GM21528 (cell line): ENCODE data around the gene MFAP4.

Source experiments
- ATAC-seq: cut with Tn5 transposase; IDR thresholded peaks from one replicate; pipeline ENCODE4 v1.9.1; 2021; ENCODE audit warnings: mild to moderate bottlenecking, moderate library complexity; ENCODE audit not compliant: unreplicated experiment, low FRiP score

Gene MFAP4

GRCh38 chr17:19372866-19373504, 14.0 kb downstream of the MFAP4 start:
- ATAC-seq: no peak

GRCh38 chr17:19372439-19372838, 14.6 kb downstream of the MFAP4 start:
- no peak for ATAC-seq

- ATAC-seq: no peak
Measured at GRCh38 chr17:19372011-19372370, 15.0 kb downstream of the MFAP4 start.

GRCh38 chr17:19371259-19372010, 15.6 kb downstream of the MFAP4 start:
- no peak for ATAC-seq

GRCh38 chr17:19370493-19370960, 16.5 kb downstream of the MFAP4 start:
- no peak for ATAC-seq

- no peak for ATAC-seq
Measured at GRCh38 chr17:19369846-19370492, 17.0 kb downstream of the MFAP4 start.

GRCh38 chr17:19369107-19369778, 17.7 kb downstream of the MFAP4 start:
- ATAC-seq: no peak

GRCh38 chr17:19368229-19368628, 18.8 kb downstream of the MFAP4 start:
- no peak for ATAC-seq

- no peak for ATAC-seq
Measured at GRCh38 chr17:19366637-19366972, 20.4 kb downstream of the MFAP4 start.

- no peak for ATAC-seq
Measured at GRCh38 chr17:19365833-19366636, 21.0 kb downstream of the MFAP4 start.

GRCh38 chr17:19365499-19365817, 21.5 kb downstream of the MFAP4 start:
- no peak for ATAC-seq

- no peak for ATAC-seq
Measured at GRCh38 chr17:19364699-19365498, 22.1 kb downstream of the MFAP4 start.

- no peak for ATAC-seq
Measured at GRCh38 chr17:19363460-19364035, 23.4 kb downstream of the MFAP4 start.

- no peak for ATAC-seq
Measured at GRCh38 chr17:19363114-19363438, 23.9 kb downstream of the MFAP4 start.

- peak; percentile 78 for ATAC-seq
Measured at GRCh38 chr17:19362277-19363113, 24.5 kb downstream of the MFAP4 start, which contains the start of gene B9D1. Gene B9D1 (minus strand): TSS chr17:19362723. CDS start chr17:19362569, 154 bp downstream.

- ATAC-seq: no peak
Measured at GRCh38 chr17:19361944-19362276, 25.1 kb downstream of the MFAP4 start.

GRCh38 chr17:19361326-19361725, 25.7 kb downstream of the MFAP4 start:
- no peak for ATAC-seq

GRCh38 chr17:19360772-19361171, 26.2 kb downstream of the MFAP4 start:
- no peak for ATAC-seq

- no peak for ATAC-seq
Measured at GRCh38 chr17:19359856-19360255, 27.1 kb downstream of the MFAP4 start.
